ENCODE measurements around the gene PTPRQ.

Gene PTPRQ

GRCh38 chr12:80576641-80577418, 132.8 kb downstream of the PTPRQ start:
- Mint-ChIP-seq H3K9me3 (peaks cover 9% of the 10 kb centered on the region), H3K27me3 (no peaks in the 10 kb centered on the region)

GRCh38 chr12:80580254-80580653, 136.2 kb downstream of the PTPRQ start:
- no peaks in the 10 kb centered on the region for H3K4me1 Mint-ChIP-seq
- no peaks in the 10 kb centered on the region for H3K36me3 Mint-ChIP-seq
- H3K4me3 Mint-ChIP-seq, result no peak overlapping the region
- no peak overlapping the region for H3K27ac Mint-ChIP-seq
- H3K27me3 Mint-ChIP-seq, result no peaks in the 10 kb centered on the region
- H3K9me3 Mint-ChIP-seq, result peaks cover 8% of the 10 kb centered on the region

More at GRCh38 chr12:80576641-80577418, 132.8 kb downstream of the PTPRQ start:
- no peaks in the 10 kb centered on the region for H3K4me1 Mint-ChIP-seq
- no peak overlapping the region for H3K4me3 Mint-ChIP-seq
- H3K36me3 Mint-ChIP-seq, result no peaks in the 10 kb centered on the region
- H3K27ac Mint-ChIP-seq, result no peak overlapping the region

- Mint-ChIP-seq H3K9me3 (peaks cover 9% of the 10 kb centered on the region), H3K4me3 (no peak overlapping the region), H3K36me3 (no peaks in the 10 kb centered on the region), H3K27ac (no peak overlapping the region), H3K4me1 (no peaks in the 10 kb centered on the region), H3K27me3 (no peaks in the 10 kb centered on the region)
These were observed 137.7 kb downstream of the PTPRQ start for GRCh38 chr12:80581783-80582182.

- Mint-ChIP-seq H3K36me3 (no peaks in the 10 kb centered on the region), H3K4me1 (no peaks in the 10 kb centered on the region), H3K9me3 (peaks cover 8% of the 10 kb centered on the region), H3K27me3 (no peaks in the 10 kb centered on the region), H3K27ac (no peak overlapping the region), H3K4me3 (no peak overlapping the region)
These were observed 138.4 kb downstream of the PTPRQ start for GRCh38 chr12:80582431-80582830.

- no peaks in the 10 kb centered on the region for H3K36me3 Mint-ChIP-seq
- peaks cover 8% of the 10 kb centered on the region for H3K9me3 Mint-ChIP-seq
- no peaks in the 10 kb centered on the region for H3K27me3 Mint-ChIP-seq
- H3K27ac Mint-ChIP-seq, result no peak overlapping the region
- H3K4me3 Mint-ChIP-seq, result no peak overlapping the region
- no peaks in the 10 kb centered on the region for H3K4me1 Mint-ChIP-seq
These were observed 145.0 kb downstream of the PTPRQ start for GRCh38 chr12:80589077-80589476.

- Mint-ChIP-seq H3K36me3 (no peaks in the 10 kb centered on the region), H3K4me1 (no peaks in the 10 kb centered on the region), H3K4me3 (no peak overlapping the region), H3K27me3 (no peaks in the 10 kb centered on the region), H3K27ac (no peak overlapping the region), H3K9me3 (peaks cover 7% of the 10 kb centered on the region)
These were observed 146.1 kb downstream of the PTPRQ start for GRCh38 chr12:80590085-80590484.

GRCh38 chr12:80593766-80594165, 149.7 kb downstream of the PTPRQ start:
- Mint-ChIP-seq H3K4me1 (no peaks in the 10 kb centered on the region), H3K36me3 (no peaks in the 10 kb centered on the region), H3K4me3 (no peak overlapping the region), H3K9me3 (no peaks in the 10 kb centered on the region), H3K27ac (no peak overlapping the region), H3K27me3 (no peaks in the 10 kb centered on the region)

- H3K4me3 Mint-ChIP-seq, result no peak overlapping the region
- no peak overlapping the region for H3K27ac Mint-ChIP-seq
- H3K27me3 Mint-ChIP-seq, result no peaks in the 10 kb centered on the region
- no peaks in the 10 kb centered on the region for H3K4me1 Mint-ChIP-seq
- no peaks in the 10 kb centered on the region for H3K36me3 Mint-ChIP-seq
- no peaks in the 10 kb centered on the region for H3K9me3 Mint-ChIP-seq
These were observed 152.5 kb downstream of the PTPRQ start for GRCh38 chr12:80596509-80596908.

- no peaks in the 10 kb centered on the region for H3K9me3 Mint-ChIP-seq
- H3K27ac Mint-ChIP-seq, result no peak overlapping the region
- no peaks in the 10 kb centered on the region for H3K27me3 Mint-ChIP-seq
- H3K4me1 Mint-ChIP-seq, result no peaks in the 10 kb centered on the region
- H3K4me3 Mint-ChIP-seq, result no peak overlapping the region
- H3K36me3 Mint-ChIP-seq, result no peaks in the 10 kb centered on the region
These were observed 154.1 kb downstream of the PTPRQ start for GRCh38 chr12:80598004-80598606.

- Mint-ChIP-seq H3K27me3 (no peaks in the 10 kb centered on the region), H3K4me1 (no peaks in the 10 kb centered on the region), H3K9me3 (no peaks in the 10 kb centered on the region), H3K27ac (no peak overlapping the region), H3K4me3 (no peak overlapping the region), H3K36me3 (no peaks in the 10 kb centered on the region)
These were observed 158.4 kb downstream of the PTPRQ start for GRCh38 chr12:80602455-80602854.

GRCh38 chr12:80607361-80608135, 163.5 kb downstream of the PTPRQ start:
- Mint-ChIP-seq H3K4me1 (no peaks in the 10 kb centered on the region), H3K27ac (no peak overlapping the region), H3K36me3 (no peaks in the 10 kb centered on the region), H3K4me3 (no peak overlapping the region), H3K9me3 (peaks cover 4% of the 10 kb centered on the region), H3K27me3 (no peaks in the 10 kb centered on the region)

GRCh38 chr12:80617733-80618132, 173.7 kb downstream of the PTPRQ start:
- no peak overlapping the region for H3K27ac Mint-ChIP-seq
- no peak overlapping the region for H3K4me3 Mint-ChIP-seq
- no peaks in the 10 kb centered on the region for H3K4me1 Mint-ChIP-seq
- no peaks in the 10 kb centered on the region for H3K9me3 Mint-ChIP-seq
- H3K27me3 Mint-ChIP-seq, result no peaks in the 10 kb centered on the region
- H3K36me3 Mint-ChIP-seq, result no peaks in the 10 kb centered on the region

- Mint-ChIP-seq H3K27me3 (no peaks in the 10 kb centered on the region), H3K36me3 (no peaks in the 10 kb centered on the region), H3K4me1 (no peaks in the 10 kb centered on the region), H3K27ac (no peak overlapping the region), H3K9me3 (no peaks in the 10 kb centered on the region), H3K4me3 (no peak overlapping the region)
These were observed 176.2 kb downstream of the PTPRQ start for GRCh38 chr12:80620281-80620680.

- no peak overlapping the region for H3K4me3 Mint-ChIP-seq
- no peaks in the 10 kb centered on the region for H3K9me3 Mint-ChIP-seq
- no peaks in the 10 kb centered on the region for H3K4me1 Mint-ChIP-seq
- no peak overlapping the region for H3K27ac Mint-ChIP-seq
- no peaks in the 10 kb centered on the region for H3K36me3 Mint-ChIP-seq
- H3K27me3 Mint-ChIP-seq, result no peaks in the 10 kb centered on the region
These were observed 178.2 kb downstream of the PTPRQ start for GRCh38 chr12:80622271-80622670.

GRCh38 chr12:80625051-80625450, 181.0 kb downstream of the PTPRQ start:
- Mint-ChIP-seq H3K36me3 (no peaks in the 10 kb centered on the region), H3K4me3 (no peak overlapping the region), H3K27ac (no peak overlapping the region), H3K27me3 (no peaks in the 10 kb centered on the region), H3K9me3 (peaks cover 5% of the 10 kb centered on the region), H3K4me1 (no peaks in the 10 kb centered on the region)

GRCh38 chr12:80625901-80626300, 181.9 kb downstream of the PTPRQ start:
- Mint-ChIP-seq H3K4me1 (no peaks in the 10 kb centered on the region), H3K9me3 (peaks cover 5% of the 10 kb centered on the region), H3K27ac (no peak overlapping the region), H3K27me3 (no peaks in the 10 kb centered on the region), H3K36me3 (no peaks in the 10 kb centered on the region), H3K4me3 (no peak overlapping the region)
